Posterior vena cava (tissue), 2 donors: ENCODE data around the gene CXCL17. TPM values are rescaled to one million over a fixed set of nuclear protein-coding genes. Genes with fewer than 3 reads are reported as not detected.
A peak's percentile ranks its signal among the peaks of the same experiment; 100 is the strongest.
"Not testable (repeated sequence)": the region's sequence is repeated elsewhere in the genome, so short reads cannot be mapped to it uniquely, and the experiment has no call there.

Source experiments
- DNase-seq: peaks from one replicate; pipeline ENCODE4 v3.0.0-alpha.2; 2020; ENCODE audit warnings: low spot score
- intact Hi-C, 2 donors: fragments of 100-400 bp; cut with DNase I; formaldehyde crosslinking; loops; one replicate each; pipeline versions ENCODE4 v1.14.1 to v1.14.2; 2022 to 2023
- total RNA-seq, 2 donors: library from RNA; stranded (reverse); fragmentation: NEBNext Ultra II Directional; extraction: Animal tissue kit (Norgen Biotek cat#: 25700); gene quantifications; one replicate each; pipeline ENCODE4 v1.2.1, GENCODE V29; 2021
- donor health status: DM: yes; HTN: yes; CAD: no.
- donor health status: DM: yes; HTN: yes; CAD: no.

Gene CXCL17
- total RNA-seq, 2 donors from 2014 or later = not detected

GRCh38 chr19:42467183-42467760 lies 24.5 kb upstream of the CXCL17 start:
- intact Hi-C loops = no loop called here

GRCh38 chr19:42466521-42467182 lies 23.9 kb upstream of the CXCL17 start:
- no peak for DNase-seq
- intact Hi-C loops = no loop called here

More at GRCh38 chr19:42467183-42467760, 24.5 kb upstream of the CXCL17 start:
- DNase-seq = no peak

- DNase-seq = no peak
- intact Hi-C loops = no loop called here
Observed at GRCh38 chr19:42465827-42466280, 23.1 kb upstream of the CXCL17 start.

- intact Hi-C loops = no loop called here
- DNase-seq = no peak
Observed at GRCh38 chr19:42461700-42462324, 19.1 kb upstream of the CXCL17 start.

GRCh38 chr19:42461231-42461630 lies 18.5 kb upstream of the CXCL17 start:
- intact Hi-C loops = not testable (repeated sequence)

GRCh38 chr19:42459926-42460325 lies 17.2 kb upstream of the CXCL17 start:
- intact Hi-C loops = no loop called here
- DNase-seq = no peak

More at GRCh38 chr19:42461231-42461630, 18.5 kb upstream of the CXCL17 start:
- not testable (repeated sequence) for DNase-seq

- intact Hi-C loops = no loop called here
- no peak for DNase-seq
Observed at GRCh38 chr19:42455621-42456081, 12.9 kb upstream of the CXCL17 start.

- intact Hi-C loops = no loop called here
- no peak for DNase-seq
Observed at GRCh38 chr19:42455086-42455485, 12.3 kb upstream of the CXCL17 start.

- DNase-seq = no peak
- intact Hi-C loops = no loop called here
Observed at GRCh38 chr19:42452590-42452989, 9.8 kb upstream of the CXCL17 start.

GRCh38 chr19:42450314-42450934 lies 7.7 kb upstream of the CXCL17 start:
- DNase-seq = peak; percentile 84
- intact Hi-C loops = no loop called here

- DNase-seq, intact Hi-C loops: not testable (repeated sequence)
Observed at GRCh38 chr19:42448306-42448705, 5.6 kb upstream of the CXCL17 start.

GRCh38 chr19:42445948-42446347 lies 3.2 kb upstream of the CXCL17 start:
- intact Hi-C loops = no loop called here
- no peak for DNase-seq

GRCh38 chr19:42443944-42444398 lies 1.2 kb upstream of the CXCL17 start:
- DNase-seq = no peak
- intact Hi-C loops = no loop called here

GRCh38 chr19:42441049-42441445 lies 1.7 kb downstream of the CXCL17 start:
- no peak for DNase-seq
- intact Hi-C loops = no loop called here

GRCh38 chr19:42440357-42441048 lies 2.2 kb downstream of the CXCL17 start:
- DNase-seq = peak; percentile 91
- intact Hi-C loops = no loop called here

- DNase-seq = no peak
- intact Hi-C loops = no loop called here
Observed at GRCh38 chr19:42436006-42436405, 6.7 kb downstream of the CXCL17 start.

GRCh38 chr19:42435316-42435715 lies 7.4 kb downstream of the CXCL17 start:
- no peak for DNase-seq
- intact Hi-C loops = no loop called here

GRCh38 chr19:42433503-42434260 lies 9.1 kb downstream of the CXCL17 start:
- intact Hi-C loops = no loop called here
- peak; percentile 91 for DNase-seq

GRCh38 chr19:42431486-42431885 lies 11.3 kb downstream of the CXCL17 start:
- intact Hi-C loops = no loop called here
- no peak for DNase-seq
